ENCODE measurements around the gene GALNT18.

DNA sequence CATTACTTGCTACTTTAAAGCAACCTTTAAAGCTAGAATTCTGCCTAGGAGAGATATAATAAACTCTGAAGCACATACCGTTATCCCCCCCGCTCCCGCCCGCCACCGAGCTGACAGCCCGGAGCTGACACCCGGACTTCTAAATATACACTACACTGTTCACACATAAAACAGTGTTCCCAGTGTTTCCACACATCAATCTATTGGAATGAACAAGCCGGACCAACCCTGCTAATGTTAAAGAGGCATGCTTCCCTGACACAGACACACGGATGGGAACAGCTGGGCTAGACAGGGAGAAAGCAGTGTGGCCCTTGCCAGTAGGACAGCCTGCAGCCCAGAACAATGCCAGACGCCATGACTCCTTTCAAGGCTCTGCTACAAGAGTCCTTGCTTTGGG lies 160.3 kb downstream of the GALNT18 start:
- TF ChIP-seq, protein P1, sequence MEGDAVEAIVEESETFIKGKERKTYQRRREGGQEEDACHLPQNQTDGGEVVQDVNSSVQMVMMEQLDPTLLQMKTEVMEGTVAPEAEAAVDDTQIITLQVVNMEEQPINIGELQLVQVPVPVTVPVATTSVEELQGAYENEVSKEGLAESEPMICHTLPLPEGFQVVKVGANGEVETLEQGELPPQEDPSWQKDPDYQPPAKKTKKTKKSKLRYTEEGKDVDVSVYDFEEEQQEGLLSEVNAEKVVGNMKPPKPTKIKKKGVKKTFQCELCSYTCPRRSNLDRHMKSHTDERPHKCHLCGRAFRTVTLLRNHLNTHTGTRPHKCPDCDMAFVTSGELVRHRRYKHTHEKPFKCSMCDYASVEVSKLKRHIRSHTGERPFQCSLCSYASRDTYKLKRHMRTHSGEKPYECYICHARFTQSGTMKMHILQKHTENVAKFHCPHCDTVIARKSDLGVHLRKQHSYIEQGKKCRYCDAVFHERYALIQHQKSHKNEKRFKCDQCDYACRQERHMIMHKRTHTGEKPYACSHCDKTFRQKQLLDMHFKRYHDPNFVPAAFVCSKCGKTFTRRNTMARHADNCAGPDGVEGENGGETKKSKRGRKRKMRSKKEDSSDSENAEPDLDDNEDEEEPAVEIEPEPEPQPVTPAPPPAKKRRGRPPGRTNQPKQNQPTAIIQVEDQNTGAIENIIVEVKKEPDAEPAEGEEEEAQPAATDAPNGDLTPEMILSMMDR (IDR thresholded peaks at IDR 0.05): no peak
- TF ChIP-seq POLR2A (IDR thresholded peaks at IDR 0.05): no peak
